Upper lobe of left lung (tissue), 4 donors: Measurements from ENCODE around the gene MIB2.

Experiments
- CTCF ChIP-seq, 6 experiments: fragments of 450-650 bp in 4 of 6; fragments of 200-600 bp in 2 of 6; sonication (generic) in 2 of 6; IDR thresholded peaks; one replicate each; pipeline ENCODE4 v1.5.1; 2016 to 2019; ENCODE audit warnings: antibody characterized with exemption in 6 of 6
- POLR2A ChIP-seq, 4 donors: fragments of 450-650 bp; IDR thresholded peaks; one replicate each; pipeline ENCODE4 v1.5.1; 2016 to 2017; ENCODE audit warnings: antibody characterized with exemption in 4 of 4, mild to moderate bottlenecking in 2 of 4

DNA sequence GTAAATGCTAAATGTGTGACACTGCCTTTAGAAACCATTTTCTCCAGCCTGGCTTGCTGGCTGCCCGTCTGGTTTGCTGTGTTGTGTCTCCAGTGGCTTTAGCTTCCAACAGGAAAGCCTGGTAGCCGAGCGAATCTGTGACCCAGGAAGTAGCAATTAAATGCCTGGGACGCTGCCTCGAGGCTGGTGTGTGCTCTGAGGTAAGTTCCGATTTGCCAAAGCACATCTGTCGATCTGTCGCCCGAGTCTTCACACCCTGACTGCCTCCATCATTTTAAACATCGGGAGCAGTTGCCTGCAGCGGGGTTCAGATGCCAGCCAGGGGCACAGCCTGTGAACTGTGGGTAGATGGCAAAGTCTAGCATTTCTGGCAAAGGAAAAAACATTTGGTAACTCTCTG lies 2.2 kb downstream of the MIB2 start:
- TF ChIP-seq CTCF (IDR thresholded peaks at IDR 0.05) (no peak), POLR2A (IDR thresholded peaks at IDR 0.05) (no peak)
